RWPE2 (cell line): Measurements from ENCODE around the gene ACAN.

Source experiments
- ATAC-seq: fragments of 200-7000 bp; cut with Tn5 transposase; 3 replicates; pipeline ENCODE4 v1.9.1; 2021; ENCODE audit warnings: low read depth
- DNase-seq: peaks from one replicate; pipeline ENCODE4 v3.0.0-alpha.2; 2020; ENCODE audit warnings: low spot score
- H3K27ac ChIP-seq: fragments of 450-650 bp; 2 replicates; pipeline ENCODE4 v1.5.1; 2017; ENCODE audit warnings: mild to moderate bottlenecking; ENCODE audit not compliant: poor library complexity, severe bottlenecking
- H3K27me3 ChIP-seq: fragments of 250-450 bp; sonication (Bioruptor Pico); 2 replicates; pipeline ENCODE4 v1.5.1; 2021; ENCODE audit warnings: mild to moderate bottlenecking, moderate library complexity; ENCODE audit not compliant: insufficient read depth, poor library complexity, severe bottlenecking
- H3K36me3 ChIP-seq: fragments of 250-450 bp; sonication (Bioruptor Pico); 2 replicates; pipeline ENCODE4 v1.5.1; 2020; ENCODE audit warnings: low read depth, mild to moderate bottlenecking, moderate library complexity
- H3K4me1 ChIP-seq: fragments of 250-450 bp; sonication (Bioruptor Pico); 2 replicates; pipeline ENCODE4 v1.5.1; 2021; ENCODE audit warnings: mild to moderate bottlenecking, moderate library complexity; ENCODE audit not compliant: insufficient read depth, poor library complexity, severe bottlenecking
- H3K4me3 ChIP-seq: fragments of 250-450 bp; sonication (Bioruptor Pico); 2 replicates; pipeline ENCODE4 v1.5.1; 2021; ENCODE audit warnings: mild to moderate bottlenecking, moderate library complexity; ENCODE audit not compliant: severe bottlenecking
- H3K9me3 ChIP-seq: fragments of 250-450 bp; sonication (Bioruptor Pico); 2 replicates; pipeline ENCODE4 v1.5.1; 2021; ENCODE audit warnings: mild to moderate bottlenecking, moderate library complexity; ENCODE audit not compliant: severe bottlenecking
- TF ChIP-seq, protein P1 (sequence below): fragments of 450-650 bp; IDR thresholded peaks from one replicate; pipeline ENCODE4 v1.5.1; 2017; ENCODE audit warnings: mild to moderate bottlenecking, moderate library complexity; ENCODE audit not compliant: poor library complexity, severe bottlenecking

Gene ACAN

DNA sequence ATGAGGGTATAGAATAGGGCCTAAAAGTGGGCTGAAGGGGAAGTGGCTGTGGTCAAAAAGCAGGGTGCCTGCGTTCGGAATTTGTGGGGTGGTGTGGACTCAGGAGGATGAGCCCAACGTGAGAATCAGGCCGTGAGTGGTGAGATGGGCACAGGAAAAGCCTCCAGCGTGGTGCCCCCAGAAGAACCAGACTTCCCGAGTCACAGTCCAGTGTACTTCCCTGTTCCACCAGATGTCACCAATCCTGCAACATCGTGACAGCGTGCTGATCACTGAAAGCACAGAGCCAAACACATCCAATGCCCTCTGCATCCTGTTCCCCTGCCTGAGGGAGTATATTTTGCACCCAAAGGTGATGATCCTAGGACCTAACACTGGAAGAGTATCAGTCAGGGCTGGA lies 20.8 kb upstream of the ACAN start:
- H3K36me3 ChIP-seq, result no peaks in the 10 kb centered on the region
- no peaks in the 10 kb centered on the region for H3K4me1 ChIP-seq
- DNase-seq (no peak), ATAC-seq (no peak; the same call in 2 of the 3 replicates)
- H3K4me3 ChIP-seq, result no peak overlapping the region
- TF ChIP-seq, protein P1, sequence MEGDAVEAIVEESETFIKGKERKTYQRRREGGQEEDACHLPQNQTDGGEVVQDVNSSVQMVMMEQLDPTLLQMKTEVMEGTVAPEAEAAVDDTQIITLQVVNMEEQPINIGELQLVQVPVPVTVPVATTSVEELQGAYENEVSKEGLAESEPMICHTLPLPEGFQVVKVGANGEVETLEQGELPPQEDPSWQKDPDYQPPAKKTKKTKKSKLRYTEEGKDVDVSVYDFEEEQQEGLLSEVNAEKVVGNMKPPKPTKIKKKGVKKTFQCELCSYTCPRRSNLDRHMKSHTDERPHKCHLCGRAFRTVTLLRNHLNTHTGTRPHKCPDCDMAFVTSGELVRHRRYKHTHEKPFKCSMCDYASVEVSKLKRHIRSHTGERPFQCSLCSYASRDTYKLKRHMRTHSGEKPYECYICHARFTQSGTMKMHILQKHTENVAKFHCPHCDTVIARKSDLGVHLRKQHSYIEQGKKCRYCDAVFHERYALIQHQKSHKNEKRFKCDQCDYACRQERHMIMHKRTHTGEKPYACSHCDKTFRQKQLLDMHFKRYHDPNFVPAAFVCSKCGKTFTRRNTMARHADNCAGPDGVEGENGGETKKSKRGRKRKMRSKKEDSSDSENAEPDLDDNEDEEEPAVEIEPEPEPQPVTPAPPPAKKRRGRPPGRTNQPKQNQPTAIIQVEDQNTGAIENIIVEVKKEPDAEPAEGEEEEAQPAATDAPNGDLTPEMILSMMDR, result no peak
- no peak overlapping the region for H3K27ac ChIP-seq
- H3K9me3 ChIP-seq, result no peaks in the 10 kb centered on the region
- no peaks in the 10 kb centered on the region for H3K27me3 ChIP-seq

DNA sequence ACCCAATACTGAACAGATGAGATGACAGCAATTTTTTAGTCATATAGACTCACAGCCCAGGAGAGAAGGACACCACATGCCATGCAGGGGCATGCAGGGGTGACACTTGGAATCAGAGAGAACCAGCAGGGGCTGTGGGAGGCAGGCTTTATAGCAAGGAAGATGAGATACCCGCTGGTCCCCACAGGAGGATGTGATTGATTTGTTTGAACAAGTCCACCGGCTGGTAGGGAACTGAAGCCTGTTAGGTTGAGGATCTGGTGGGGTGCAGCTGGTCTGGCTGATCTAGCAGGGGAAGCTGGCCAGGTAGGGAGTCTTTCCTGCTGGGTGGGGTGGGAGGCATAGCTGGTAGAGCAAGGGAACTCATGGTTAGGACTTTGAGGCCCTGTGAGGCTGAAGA lies 18.0 kb upstream of the ACAN start:
- TF ChIP-seq, protein P1, result no peak

DNA sequence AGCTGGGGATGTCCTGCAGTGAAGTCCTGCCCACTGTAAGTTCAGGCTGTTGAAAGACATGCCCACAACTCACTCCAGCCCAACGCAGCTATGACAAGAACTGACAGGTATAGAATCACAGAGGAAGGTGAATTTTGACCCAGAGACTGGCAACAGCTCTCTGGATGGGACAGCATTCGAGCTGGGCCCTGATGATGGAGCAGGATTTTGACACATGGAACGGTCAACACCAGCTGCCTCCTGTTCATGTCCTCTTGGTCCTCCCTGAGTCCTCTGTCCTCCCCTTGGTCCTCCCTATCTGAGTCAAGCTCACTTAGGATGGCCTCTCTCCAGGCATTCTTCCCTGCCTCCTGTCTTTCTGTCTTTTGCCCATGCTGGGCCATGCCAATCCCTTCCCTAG lies 15.2 kb upstream of the ACAN start:
- Histone ChIP-seq H3K36me3 (no peaks in the 10 kb centered on the region), H3K4me1 (peaks cover 22% of the 10 kb centered on the region), H3K27me3 (no peaks in the 10 kb centered on the region), H3K9me3 (no peaks in the 10 kb centered on the region), H3K4me3 (no peak overlapping the region), H3K27ac (no peak overlapping the region)
- TF ChIP-seq, protein P1, result no peak
- ATAC-seq, result no peak
- DNase-seq, result peak; percentile 40

More for the DNA sequence above, 18.0 kb upstream of the ACAN start:
- ATAC-seq, result no peak
- Histone ChIP-seq H3K27me3 (no peaks in the 10 kb centered on the region), H3K9me3 (no peaks in the 10 kb centered on the region), H3K4me1 (no peaks in the 10 kb centered on the region), H3K4me3 (no peak overlapping the region), H3K36me3 (no peaks in the 10 kb centered on the region), H3K27ac (no peak overlapping the region)
- no peak for DNase-seq

DNA sequence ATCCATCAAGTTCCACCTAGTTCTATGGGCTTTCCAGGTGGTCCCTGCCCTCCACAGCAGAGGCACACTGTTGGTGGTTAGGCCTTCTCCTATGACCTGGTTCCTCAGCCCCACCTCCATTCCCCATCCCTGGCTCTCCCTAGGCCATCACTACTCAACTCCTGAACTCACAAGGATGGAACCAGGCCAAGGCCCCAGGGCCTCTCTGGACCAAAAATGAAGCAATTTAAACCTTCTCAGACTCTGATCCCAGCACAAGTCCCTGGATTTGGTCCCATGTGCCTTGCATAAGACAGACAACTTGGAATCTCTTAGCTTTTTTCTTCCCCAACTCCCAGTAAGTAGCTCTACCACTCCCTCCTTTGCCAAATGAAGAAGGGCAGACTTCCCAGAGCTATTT lies 14.4 kb upstream of the ACAN start:
- ATAC-seq (no peak), DNase-seq (peak; percentile 27)
- Histone ChIP-seq H3K27me3 (no peaks in the 10 kb centered on the region), H3K4me3 (no peak overlapping the region), H3K4me1 (peaks cover 25% of the 10 kb centered on the region), H3K36me3 (no peaks in the 10 kb centered on the region), H3K9me3 (no peaks in the 10 kb centered on the region), H3K27ac (no peak overlapping the region)
- TF ChIP-seq, protein P1, result no peak

DNA sequence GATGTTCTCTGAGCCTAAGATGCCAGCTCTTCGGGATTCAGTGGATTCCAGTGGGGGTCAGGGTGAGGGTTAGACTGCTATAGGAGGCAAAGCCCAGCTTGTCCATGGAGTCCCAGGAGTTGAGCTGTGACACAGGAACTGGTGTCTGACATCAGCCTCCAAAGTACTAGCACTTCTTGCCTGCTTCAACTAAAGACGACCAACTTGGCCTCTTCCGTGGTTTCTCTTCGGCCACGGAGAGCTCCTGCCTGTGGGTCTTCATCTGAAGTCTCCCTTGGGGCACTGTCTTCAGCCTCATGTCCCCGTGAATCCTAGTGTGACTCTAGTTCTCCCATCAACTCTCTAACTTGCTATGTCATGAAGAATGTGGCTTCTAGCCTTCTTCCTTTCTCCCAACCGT lies 12.8 kb upstream of the ACAN start:
- peak; percentile 42 for DNase-seq
- ATAC-seq, result no peak
- Histone ChIP-seq H3K27ac (peak overlapping the region; percentile 68), H3K4me1 (peaks cover 25% of the 10 kb centered on the region), H3K9me3 (no peaks in the 10 kb centered on the region), H3K4me3 (no peak overlapping the region), H3K36me3 (no peaks in the 10 kb centered on the region), H3K27me3 (no peaks in the 10 kb centered on the region)
- TF ChIP-seq, protein P1, result no peak
